ENCODE measurements around the gene TMEM87A.

Gene TMEM87A

DNA sequence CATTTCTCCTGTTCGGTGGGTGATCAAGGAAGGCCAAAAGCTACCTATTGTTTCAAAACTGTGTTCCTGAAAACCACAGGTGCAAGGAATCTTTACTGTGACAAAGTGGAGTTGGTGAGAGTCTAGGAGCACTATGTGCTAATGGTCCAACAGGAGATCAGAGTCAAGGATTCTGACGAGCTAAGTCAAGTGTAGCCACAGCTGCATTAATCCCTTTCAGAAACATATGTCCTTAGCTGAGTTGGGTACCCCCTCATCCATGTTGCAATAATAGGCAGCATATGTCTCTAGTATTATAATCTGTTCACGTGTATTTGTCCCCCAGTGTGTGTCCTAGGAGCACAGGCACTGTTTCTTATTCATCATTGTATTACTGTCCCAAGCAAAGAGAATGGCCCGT, 66.8 kb downstream of the TMEM87A start:
- TF ChIP-seq, protein P1, sequence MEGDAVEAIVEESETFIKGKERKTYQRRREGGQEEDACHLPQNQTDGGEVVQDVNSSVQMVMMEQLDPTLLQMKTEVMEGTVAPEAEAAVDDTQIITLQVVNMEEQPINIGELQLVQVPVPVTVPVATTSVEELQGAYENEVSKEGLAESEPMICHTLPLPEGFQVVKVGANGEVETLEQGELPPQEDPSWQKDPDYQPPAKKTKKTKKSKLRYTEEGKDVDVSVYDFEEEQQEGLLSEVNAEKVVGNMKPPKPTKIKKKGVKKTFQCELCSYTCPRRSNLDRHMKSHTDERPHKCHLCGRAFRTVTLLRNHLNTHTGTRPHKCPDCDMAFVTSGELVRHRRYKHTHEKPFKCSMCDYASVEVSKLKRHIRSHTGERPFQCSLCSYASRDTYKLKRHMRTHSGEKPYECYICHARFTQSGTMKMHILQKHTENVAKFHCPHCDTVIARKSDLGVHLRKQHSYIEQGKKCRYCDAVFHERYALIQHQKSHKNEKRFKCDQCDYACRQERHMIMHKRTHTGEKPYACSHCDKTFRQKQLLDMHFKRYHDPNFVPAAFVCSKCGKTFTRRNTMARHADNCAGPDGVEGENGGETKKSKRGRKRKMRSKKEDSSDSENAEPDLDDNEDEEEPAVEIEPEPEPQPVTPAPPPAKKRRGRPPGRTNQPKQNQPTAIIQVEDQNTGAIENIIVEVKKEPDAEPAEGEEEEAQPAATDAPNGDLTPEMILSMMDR (IDR thresholded peaks at IDR 0.05; ENCODE audit: borderline replicate concordance, insufficient read depth, low read depth, low read length) = no peak
- no peak overlapping the region for H3K4me3 ChIP-seq (ENCODE audit: low read depth, low read length)

- TF ChIP-seq, protein P1 (IDR thresholded peaks at IDR 0.05; ENCODE audit: borderline replicate concordance, insufficient read depth, low read depth, low read length) = no peak
- H3K4me3 ChIP-seq (ENCODE audit: low read depth, low read length) = no peak overlapping the region
Measured at GRCh38 chr15:42203891-42204290, 69.3 kb downstream of the TMEM87A start.

DNA sequence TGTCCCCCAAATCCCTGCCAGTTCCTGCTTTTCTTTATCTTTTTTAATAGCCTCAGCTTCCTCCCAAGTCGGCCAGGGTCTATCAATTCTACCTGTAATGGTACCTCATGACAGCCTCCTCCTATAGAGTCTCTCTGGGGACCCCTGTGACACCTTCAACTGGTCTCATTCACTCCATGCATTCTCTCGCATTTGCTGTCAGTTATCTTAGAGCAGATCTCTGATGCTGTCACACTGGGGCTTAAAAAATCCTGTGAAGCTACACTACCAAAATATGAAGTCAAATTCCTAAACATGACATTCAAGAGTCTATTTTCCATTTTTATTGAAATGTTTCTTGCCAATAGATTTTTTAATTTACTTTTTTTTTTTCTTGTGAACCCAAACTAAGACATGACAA, 70.6 kb downstream of the TMEM87A start:
- H3K4me3 ChIP-seq (ENCODE audit: low read depth, low read length) = no peak overlapping the region
- TF ChIP-seq, protein P1 (IDR thresholded peaks at IDR 0.05; ENCODE audit: borderline replicate concordance, insufficient read depth, low read depth, low read length) = no peak

GRCh38 chr15:42201801-42202200, 71.4 kb downstream of the TMEM87A start:
- no peak overlapping the region for H3K4me3 ChIP-seq (ENCODE audit: low read depth, low read length)
- TF ChIP-seq, protein P1 (IDR thresholded peaks at IDR 0.05; ENCODE audit: borderline replicate concordance, insufficient read depth, low read depth, low read length) = no peak

DNA sequence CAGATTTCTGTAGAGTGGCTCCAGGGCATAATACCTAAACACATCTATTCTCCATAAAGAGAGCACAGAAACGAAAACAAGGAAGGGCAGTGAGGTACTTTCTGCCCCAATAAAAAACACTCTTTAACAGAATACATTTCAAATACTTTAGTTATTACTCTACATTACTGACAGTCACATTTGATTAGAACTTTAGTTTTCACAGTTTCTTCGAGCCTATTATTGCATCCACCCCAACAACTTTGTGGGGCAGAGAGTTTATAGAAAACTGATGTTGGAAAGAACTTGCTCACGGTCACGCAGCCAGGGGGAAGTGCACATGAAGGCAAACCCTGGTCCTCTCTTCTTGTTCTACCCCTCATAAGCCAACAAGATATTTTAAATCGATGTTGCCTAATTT, 74.1 kb downstream of the TMEM87A start:
- TF ChIP-seq, protein P1 (IDR thresholded peaks at IDR 0.05; ENCODE audit: borderline replicate concordance, insufficient read depth, low read depth, low read length) = no peak
- H3K4me3 ChIP-seq (ENCODE audit: low read depth, low read length) = no peak overlapping the region

- TF ChIP-seq, protein P1 (IDR thresholded peaks at IDR 0.05; ENCODE audit: borderline replicate concordance, insufficient read depth, low read depth, low read length) = no peak
- H3K4me3 ChIP-seq (ENCODE audit: low read depth, low read length) = no peak overlapping the region
Measured at GRCh38 chr15:42198516-42198915, 74.7 kb downstream of the TMEM87A start.

GRCh38 chr15:42194513-42194912, 78.7 kb downstream of the TMEM87A start:
- H3K4me3 ChIP-seq (ENCODE audit: low read depth, low read length) = no peak overlapping the region
- TF ChIP-seq, protein P1 (IDR thresholded peaks at IDR 0.05; ENCODE audit: borderline replicate concordance, insufficient read depth, low read depth, low read length) = no peak

All from GM12875 (cell line).